Activated CD8-positive, alpha-beta T cell treated with anti-CD3 and anti-CD28 coated beads, Interleukin-2, amount 10 ng/mL, durations not matched to agents 7 days and 5 days (primary cell): ENCODE data around the gene SPEF1. TPM values are rescaled to one million over a fixed set of nuclear protein-coding genes. Genes with fewer than 3 reads are reported as not detected.

ENCODE experiments used
- total RNA-seq, 2 experiments: library from RNA; stranded (reverse); gene quantifications; one replicate each; pipeline ENCODE4 v1.2.3, GENCODE V29; 2021

Gene SPEF1
- total RNA-seq, 2 experiments from 2014 or later, result 0.16 TPM

Other genes starting within 250 kb of the SPEF1 start
- not detected for gene GFRA4, start 118.0 kb downstream of the SPEF1 start, total RNA-seq
- gene ADAM33, start 99.4 kb downstream of the SPEF1 start, total RNA-seq, result not detected
- gene SIGLEC1, start 68.8 kb downstream of the SPEF1 start, total RNA-seq, result not detected
- gene HSPA12B, start 48.8 kb downstream of the SPEF1 start, total RNA-seq, result not detected
- gene ADISSP, start 13.7 kb downstream of the SPEF1 start, total RNA-seq, result 10 to 100 TPM; 37.4 to 38.5 TPM
- 10 to 100 TPM; 87.1 to 92.0 TPM for gene CENPB, start 5.3 kb upstream of the SPEF1 start, total RNA-seq
- gene CDC25B, start 14.9 kb upstream of the SPEF1 start, total RNA-seq, result 100 to 1,000 TPM; 294 to 298 TPM
- 10 to 100 TPM; 13.8 to 16.5 TPM for gene AP5S1, start 39.1 kb upstream of the SPEF1 start, total RNA-seq
- 10 to 100 TPM; 29.7 TPM for gene MAVS, start 65.4 kb upstream of the SPEF1 start, total RNA-seq
- gene PANK2, start 107.9 kb upstream of the SPEF1 start, total RNA-seq, result 10 to 100 TPM; 73.1 to 74.4 TPM
- gene RNF24, start 234.1 kb upstream of the SPEF1 start, total RNA-seq, result 10 to 100 TPM; 12.3 to 15.3 TPM